Left ventricle myocardium inferior (tissue), 1 donor: Measurements from ENCODE around the gene STRAP. TPM values are rescaled to one million over a fixed set of nuclear protein-coding genes. Genes with fewer than 3 reads are reported as not detected.

Experiments
- DNase-seq: peaks from one replicate; pipeline ENCODE4 v3.0.0-alpha.2; 2020
- H3K27ac ChIP-seq: fragments of 200-600 bp; replicated peaks from 2 replicates; pipeline ENCODE4 v1.8.0; 2021
- H3K27me3 ChIP-seq: fragments of 200-600 bp; 2 replicates; pipeline ENCODE4 v1.8.0; 2021; ENCODE audit warnings: low read depth
- H3K36me3 ChIP-seq: fragments of 200-600 bp; 2 replicates; pipeline ENCODE4 v1.8.0; 2021
- H3K4me1 ChIP-seq: fragments of 200-600 bp; 2 replicates; pipeline ENCODE4 v1.8.0; 2021
- H3K4me3 ChIP-seq: fragments of 200-600 bp; 2 replicates; pipeline ENCODE4 v1.8.0; 2021; ENCODE audit warnings: mild to moderate bottlenecking, moderate library complexity
- H3K9me3 ChIP-seq: fragments of 200-600 bp; replicated peaks from 2 replicates; pipeline ENCODE4 v1.8.0; 2021
- intact Hi-C: fragments of 100-400 bp; cut with micrococcal nuclease; formaldehyde crosslinking; loops from one replicate; pipeline ENCODE4 v1.11.0; 2022
- total RNA-seq: library from RNA; stranded (reverse); fragmentation: NEBNext Ultra II Directional; extraction: Animal tissue kit (Norgen Biotek cat#: 25700); gene quantifications from one replicate; pipeline ENCODE4 v1.2.1, GENCODE V29; 2021
- TF ChIP-seq, protein P1 (sequence below): fragments of 200-600 bp; IDR thresholded peaks from 2 replicates; pipeline ENCODE4 v1.8.0; 2021; ENCODE audit warnings: antibody characterized with exemption, mild to moderate bottlenecking, borderline replicate concordance
- donor health status: DM: no; HTN: yes; CAD: no; lungs with severe emphysema.

The STRAP gene
- total RNA-seq, 1 donor from 2014 or later, result 130 TPM

DNA sequence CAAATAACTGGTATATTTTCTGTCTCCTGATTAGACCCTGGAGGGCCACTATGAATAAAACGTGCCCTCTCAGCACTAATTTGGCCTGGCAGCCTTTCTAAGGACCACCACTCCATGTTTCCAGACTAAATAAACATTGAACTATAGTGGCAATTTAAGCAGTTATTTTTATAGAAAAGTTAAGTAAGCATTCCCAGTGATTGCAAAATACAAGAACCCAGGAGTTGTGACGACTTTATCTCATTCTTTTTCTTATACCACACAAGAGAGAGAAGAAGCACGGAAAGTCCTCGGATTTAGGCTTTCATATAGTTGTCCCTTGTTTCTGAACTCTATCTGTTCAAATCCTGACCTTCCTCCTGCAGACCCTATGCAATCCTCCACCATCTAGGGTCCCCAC is 23.1 kb upstream of the STRAP start:
- TF ChIP-seq, protein P1, sequence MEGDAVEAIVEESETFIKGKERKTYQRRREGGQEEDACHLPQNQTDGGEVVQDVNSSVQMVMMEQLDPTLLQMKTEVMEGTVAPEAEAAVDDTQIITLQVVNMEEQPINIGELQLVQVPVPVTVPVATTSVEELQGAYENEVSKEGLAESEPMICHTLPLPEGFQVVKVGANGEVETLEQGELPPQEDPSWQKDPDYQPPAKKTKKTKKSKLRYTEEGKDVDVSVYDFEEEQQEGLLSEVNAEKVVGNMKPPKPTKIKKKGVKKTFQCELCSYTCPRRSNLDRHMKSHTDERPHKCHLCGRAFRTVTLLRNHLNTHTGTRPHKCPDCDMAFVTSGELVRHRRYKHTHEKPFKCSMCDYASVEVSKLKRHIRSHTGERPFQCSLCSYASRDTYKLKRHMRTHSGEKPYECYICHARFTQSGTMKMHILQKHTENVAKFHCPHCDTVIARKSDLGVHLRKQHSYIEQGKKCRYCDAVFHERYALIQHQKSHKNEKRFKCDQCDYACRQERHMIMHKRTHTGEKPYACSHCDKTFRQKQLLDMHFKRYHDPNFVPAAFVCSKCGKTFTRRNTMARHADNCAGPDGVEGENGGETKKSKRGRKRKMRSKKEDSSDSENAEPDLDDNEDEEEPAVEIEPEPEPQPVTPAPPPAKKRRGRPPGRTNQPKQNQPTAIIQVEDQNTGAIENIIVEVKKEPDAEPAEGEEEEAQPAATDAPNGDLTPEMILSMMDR, result no peak
- Histone ChIP-seq H3K27ac (no peak overlapping the region), H3K4me1 (peaks cover 4% of the 10 kb centered on the region), H3K4me3 (no peak overlapping the region), H3K36me3 (no peaks in the 10 kb centered on the region), H3K9me3 (no peaks in the 10 kb centered on the region), H3K27me3 (peaks cover 14% of the 10 kb centered on the region)
- no peak for DNase-seq
- intact Hi-C loops, result loop anchor here (5.0 kb wide), 2 partner anchors 327 to 582 kb away; no protein-coding TSS in a partner anchor

DNA sequence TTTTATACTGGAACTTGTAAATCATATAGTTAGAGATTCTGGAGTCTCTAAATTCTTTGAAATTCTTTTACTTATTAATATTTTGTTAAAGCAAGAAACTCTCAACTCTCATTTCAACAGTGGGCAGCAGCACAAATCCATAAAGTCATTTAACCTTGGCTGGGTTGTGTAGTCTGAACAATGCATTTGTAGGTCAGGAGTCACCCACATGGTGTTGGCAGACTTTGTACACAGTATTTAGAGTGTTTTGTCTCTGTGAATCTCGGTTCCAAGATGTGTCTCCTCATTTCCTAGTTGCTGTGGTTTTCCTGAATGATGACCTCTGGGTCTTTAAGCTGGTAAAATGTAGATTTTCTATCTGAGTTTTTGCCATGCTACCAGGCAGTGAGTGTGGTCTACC is 20.8 kb upstream of the STRAP start:
- H3K4me1 ChIP-seq, result no peaks in the 10 kb centered on the region
- H3K27me3 ChIP-seq, result peaks cover 14% of the 10 kb centered on the region
- H3K27ac ChIP-seq, result no peak overlapping the region
- H3K9me3 ChIP-seq, result no peaks in the 10 kb centered on the region
- no peak overlapping the region for H3K4me3 ChIP-seq
- H3K36me3 ChIP-seq, result no peaks in the 10 kb centered on the region
- DNase-seq, result no peak
- intact Hi-C loops, result no loop called here
- TF ChIP-seq, protein P1, result no peak

DNA sequence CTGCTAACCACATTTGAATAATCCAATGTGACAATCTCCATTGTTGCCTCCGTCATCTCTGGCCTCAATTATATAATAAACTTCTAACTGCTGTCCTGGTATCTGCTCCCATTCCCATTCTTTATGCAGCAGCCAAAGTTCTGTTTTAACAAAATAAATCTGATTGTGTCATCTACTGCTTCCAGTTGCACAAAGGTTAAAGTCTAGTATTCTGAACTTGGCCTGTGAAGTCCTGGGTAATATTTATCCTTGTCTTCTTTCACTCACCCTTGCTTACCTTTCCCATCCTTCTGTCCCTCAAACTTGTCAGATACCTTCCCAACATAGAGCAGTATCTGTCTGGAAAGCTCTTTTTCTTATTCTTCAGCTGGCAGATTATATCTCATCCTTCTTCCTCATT is 19.3 kb upstream of the STRAP start:
- TF ChIP-seq, protein P1, result no peak
- Histone ChIP-seq H3K4me3 (no peak overlapping the region), H3K9me3 (no peaks in the 10 kb centered on the region), H3K4me1 (no peaks in the 10 kb centered on the region), H3K36me3 (no peaks in the 10 kb centered on the region), H3K27ac (no peak overlapping the region), H3K27me3 (peaks cover 14% of the 10 kb centered on the region)
- intact Hi-C loops, result no loop called here
- no peak for DNase-seq

DNA sequence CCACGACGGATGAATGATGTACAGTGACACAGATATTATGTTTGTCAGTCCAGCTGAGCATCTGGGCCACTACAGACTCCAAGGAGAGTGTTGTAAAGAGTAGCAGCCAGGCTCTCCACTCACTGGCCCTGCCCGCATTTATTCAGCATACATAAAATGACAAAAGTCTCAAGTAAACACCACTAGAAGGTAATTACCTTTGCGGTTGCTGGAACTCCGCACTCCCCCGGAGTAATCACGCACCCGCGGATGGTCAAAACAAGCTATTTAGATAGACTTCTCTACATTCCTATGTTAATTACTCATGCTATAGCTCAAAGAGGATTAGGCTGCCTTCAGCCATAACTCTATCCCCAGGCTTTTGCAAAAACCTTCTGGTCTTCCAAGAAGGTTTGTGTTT is 18.8 kb upstream of the STRAP start:
- H3K4me3 ChIP-seq, result no peak overlapping the region
- intact Hi-C loops, result no loop called here

DNA sequence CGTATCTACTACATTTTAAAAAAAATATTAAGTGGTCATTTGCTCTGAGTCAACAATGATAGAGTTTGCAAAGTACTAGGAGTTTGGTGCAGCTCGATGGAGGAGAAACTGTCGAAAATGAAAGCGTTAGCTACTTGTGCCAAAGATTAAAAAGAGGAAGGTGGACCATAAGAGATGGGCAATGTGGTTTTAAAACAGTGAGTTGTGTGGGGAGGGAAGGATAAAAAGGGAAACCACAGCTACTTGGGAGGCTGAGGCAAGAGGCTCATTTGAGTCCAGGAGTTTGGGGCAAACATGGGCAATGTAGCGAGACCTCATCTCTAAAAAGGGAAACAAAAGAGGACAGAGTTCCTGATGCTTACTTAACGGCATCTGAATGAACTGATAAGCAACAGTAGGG is 18.2 kb upstream of the STRAP start:
- Histone ChIP-seq H3K27me3 (peaks cover 10% of the 10 kb centered on the region), H3K9me3 (no peaks in the 10 kb centered on the region), H3K4me1 (no peaks in the 10 kb centered on the region), H3K36me3 (no peaks in the 10 kb centered on the region), H3K4me3 (no peak overlapping the region), H3K27ac (no peak overlapping the region)
- no peak for DNase-seq
- intact Hi-C loops, result no loop called here
- TF ChIP-seq, protein P1, result no peak

More for the DNA sequence above, 18.8 kb upstream of the STRAP start:
- Histone ChIP-seq H3K9me3 (no peaks in the 10 kb centered on the region), H3K27me3 (peaks cover 14% of the 10 kb centered on the region), H3K27ac (no peak overlapping the region), H3K36me3 (no peaks in the 10 kb centered on the region), H3K4me1 (no peaks in the 10 kb centered on the region)
- TF ChIP-seq, protein P1, result no peak
- no peak for DNase-seq

DNA sequence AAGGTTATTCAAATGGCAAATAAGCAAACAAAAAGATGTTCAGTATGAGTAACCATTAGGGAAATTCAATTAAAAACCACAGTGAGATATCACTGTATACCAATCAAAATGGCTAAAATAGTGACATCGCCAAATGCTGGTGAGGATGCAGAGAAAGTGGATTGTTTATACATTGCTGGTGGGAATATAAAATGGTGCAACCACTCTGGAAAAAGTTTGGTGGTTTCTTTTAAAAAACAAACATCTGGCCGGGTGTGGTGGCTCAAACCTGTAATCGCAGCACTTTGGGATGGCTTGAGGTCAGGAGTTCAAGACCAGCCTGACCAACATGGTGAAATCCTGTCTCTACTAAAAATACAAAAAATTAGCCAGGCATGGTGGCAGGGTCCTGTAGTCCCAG is 14.0 kb upstream of the STRAP start:
- TF ChIP-seq, protein P1, result no peak
- no peaks in the 10 kb centered on the region for H3K27me3 ChIP-seq
- DNase-seq, result no peak
- no peaks in the 10 kb centered on the region for H3K4me1 ChIP-seq
- no peaks in the 10 kb centered on the region for H3K36me3 ChIP-seq
- H3K27ac ChIP-seq, result no peak overlapping the region
- H3K4me3 ChIP-seq, result no peak overlapping the region
- intact Hi-C loops, result no loop called here
- H3K9me3 ChIP-seq, result no peaks in the 10 kb centered on the region
